ELR (cell line): ENCODE data around the gene ATL1.
"Not testable (repeated sequence)": the region's sequence is repeated elsewhere in the genome, so short reads cannot be mapped to it uniquely, and the experiment has no call there.

Source experiments
- DNase-seq: peaks from one replicate; pipeline ENCODE4 v3.0.0-alpha.2; 2015; ENCODE audit warnings: low read depth

Gene ATL1

GRCh38 chr14:50658203-50658602 lies 98.3 kb downstream of the ATL1 start:
- peak; percentile 68 for DNase-seq

GRCh38 chr14:50659327-50659974 lies 99.5 kb downstream of the ATL1 start:
- no peak for DNase-seq

- not testable (repeated sequence) for DNase-seq
Observed at GRCh38 chr14:50664579-50664978, 104.6 kb downstream of the ATL1 start.

- DNase-seq = not testable (repeated sequence)
Observed at GRCh38 chr14:50665300-50665699, 105.4 kb downstream of the ATL1 start.

GRCh38 chr14:50666772-50667683 lies 107.1 kb downstream of the ATL1 start:
- DNase-seq = peak; percentile 86

GRCh38 chr14:50667684-50667995 lies 107.7 kb downstream of the ATL1 start:
- no peak for DNase-seq

- DNase-seq = peak; percentile 88
Observed at GRCh38 chr14:50667996-50668825, 108.3 kb downstream of the ATL1 start, which contains the start of gene SAV1. TSS of gene SAV1 (minus strand) at chr14:50668306. CDS start at chr14:50667967, 339 bp downstream.

GRCh38 chr14:50668826-50669143 lies 108.8 kb downstream of the ATL1 start:
- DNase-seq = no peak

GRCh38 chr14:50669441-50669986 lies 109.6 kb downstream of the ATL1 start:
- DNase-seq = no peak

- DNase-seq = peak; percentile 41
Observed at GRCh38 chr14:50670196-50670865, 110.4 kb downstream of the ATL1 start.

GRCh38 chr14:50670866-50671256 lies 110.9 kb downstream of the ATL1 start:
- no peak for DNase-seq

- DNase-seq = peak; percentile 70
Observed at GRCh38 chr14:50675597-50675996, 115.7 kb downstream of the ATL1 start.

GRCh38 chr14:50676814-50677516 lies 117.0 kb downstream of the ATL1 start:
- no peak for DNase-seq

GRCh38 chr14:50677527-50678063 lies 117.7 kb downstream of the ATL1 start:
- DNase-seq = peak; percentile 86

- DNase-seq = peak; percentile 15
Observed at GRCh38 chr14:50678163-50678562, 118.2 kb downstream of the ATL1 start.

- no peak for DNase-seq
Observed at GRCh38 chr14:50679674-50680073, 119.7 kb downstream of the ATL1 start.
